SK-N-MC (cell line): ENCODE measurements around the gene FN1.

Experiments used
- DNase-seq: peaks from one replicate; pipeline ENCODE4 v3.0.0-alpha.2; 2011; ENCODE audit warnings: low read depth, low spot score
- H3K27ac ChIP-seq: fragments of 200-600 bp; sonication (generic); 2 replicates; pipeline ENCODE4 v1.5.1; 2016; ENCODE audit warnings: mixed run types
- H3K36me3 ChIP-seq: fragments of 200-600 bp; sonication (generic); 2 replicates; pipeline ENCODE4 v1.6.1; 2017; ENCODE audit warnings: antibody characterized with exemption, low read length, mixed read lengths; ENCODE audit not compliant: insufficient read depth
- H3K4me3 ChIP-seq: fragments of 200-600 bp; sonication (generic); 2 replicates; pipeline ENCODE4 v1.5.1; 2016
- H3K9ac ChIP-seq: fragments of 200-600 bp; sonication (generic); 2 replicates; pipeline ENCODE4 v1.8.0; 2017; ENCODE audit warnings: mixed run types, mixed read lengths; ENCODE audit not compliant: insufficient read length
- H3K9me3 ChIP-seq: fragments of 200-600 bp; sonication (generic); 2 replicates; pipeline ENCODE4 v1.6.1; 2017; ENCODE audit warnings: low read depth, mild to moderate bottlenecking, antibody characterized with exemption, low read length, moderate library complexity, mixed read lengths
- EZH2 ChIP-seq: fragments of 200-600 bp; sonication (generic); IDR thresholded peaks from one replicate; pipeline ENCODE4 v1.6.1; 2017; ENCODE audit warnings: antibody characterized with exemption
- FOXP2 ChIP-seq: optimal IDR thresholded peaks from 2 replicates; pipeline ENCODE3; 2011; ENCODE audit warnings: mild to moderate bottlenecking, moderate library complexity; ENCODE audit not compliant: insufficient read depth; ENCODE audit errors: extremely low read length, control extremely low read depth
- POLR2AphosphoS5 ChIP-seq: IDR thresholded peaks from 2 replicates; pipeline ENCODE4 v1.6.1; 2012; ENCODE audit warnings: mild to moderate bottlenecking, low read depth, low read length, borderline replicate concordance

The FN1 gene

GRCh38 chr2:215429424-215429823, 6.4 kb downstream of the FN1 start:
- TF ChIP-seq EZH2 (no peak), FOXP2 (no peak), POLR2AphosphoS5 (no peak)
- no peaks in the 10 kb centered on the region for H3K9me3 ChIP-seq
- peaks cover 75% of the 10 kb centered on the region for H3K36me3 ChIP-seq
- H3K27ac ChIP-seq: no peak overlapping the region
- H3K4me3 ChIP-seq: no peak overlapping the region
- H3K9ac ChIP-seq: no peak overlapping the region
- no peak for DNase-seq

DNA sequence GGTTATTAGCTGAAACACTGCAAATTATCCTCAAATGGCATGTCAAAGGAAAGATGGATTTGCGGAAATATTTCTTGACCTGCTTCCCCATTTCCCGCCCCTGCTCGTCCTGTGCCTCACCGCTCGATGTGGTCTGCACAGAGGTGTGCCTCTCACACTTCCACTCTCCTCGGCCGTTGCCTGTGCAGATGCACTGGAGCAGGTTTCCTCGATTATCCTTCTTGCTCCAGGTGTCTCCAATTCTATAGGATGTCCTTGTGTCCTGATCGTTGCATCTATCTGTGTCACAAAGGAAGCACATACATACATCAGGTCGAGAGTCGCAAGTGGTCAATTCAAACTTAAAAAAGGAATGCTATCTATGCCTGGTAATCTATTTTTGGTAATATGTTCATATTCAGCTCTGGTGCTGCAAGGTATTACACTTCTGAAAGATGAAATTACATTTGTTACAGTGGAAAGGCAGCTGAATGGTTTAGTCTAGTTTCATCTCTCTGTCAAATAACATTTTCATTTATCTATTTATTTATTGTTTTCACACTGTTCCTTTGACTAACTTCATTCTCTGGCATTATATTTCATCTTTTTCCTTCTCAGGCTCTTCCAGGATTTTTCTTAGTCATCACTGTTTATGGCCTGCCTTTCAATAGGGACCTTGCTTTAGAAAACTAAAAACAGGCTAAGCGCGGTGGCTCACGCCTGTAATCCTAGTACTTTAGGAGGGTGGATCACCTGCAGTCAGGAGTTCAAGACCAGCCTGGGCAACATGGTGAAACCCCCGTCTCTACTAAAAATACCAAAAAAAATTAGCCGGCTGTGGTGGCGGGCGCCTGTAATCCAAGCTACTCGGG, 7.6 kb downstream of the FN1 start:
- Histone ChIP-seq H3K36me3 (peaks cover 86% of the 10 kb centered on the region), H3K9me3 (no peaks in the 10 kb centered on the region), H3K27ac (no peak overlapping the region), H3K4me3 (no peak overlapping the region), H3K9ac (no peak overlapping the region)
- DNase-seq: no peak
- TF ChIP-seq POLR2AphosphoS5 (no peak), EZH2 (no peak), FOXP2 (no peak)

GRCh38 chr2:215427585-215427984, 8.3 kb downstream of the FN1 start:
- Histone ChIP-seq H3K36me3 (peaks cover 84% of the 10 kb centered on the region), H3K9me3 (no peaks in the 10 kb centered on the region), H3K9ac (no peak overlapping the region), H3K27ac (no peak overlapping the region), H3K4me3 (no peak overlapping the region)
- no peak for TF ChIP-seq FOXP2
- TF ChIP-seq POLR2AphosphoS5: no peak
- no peak for TF ChIP-seq EZH2
- no peak for DNase-seq

- H3K36me3 ChIP-seq: peaks cover 86% of the 10 kb centered on the region
- no peak for DNase-seq
- TF ChIP-seq FOXP2 (no peak), EZH2 (no peak), POLR2AphosphoS5 (no peak)
- no peaks in the 10 kb centered on the region for H3K9me3 ChIP-seq
- H3K9ac ChIP-seq: no peak overlapping the region
- H3K27ac ChIP-seq: no peak overlapping the region
- no peak overlapping the region for H3K4me3 ChIP-seq
Measured at GRCh38 chr2:215425021-215425782, 10.7 kb downstream of the FN1 start.

- DNase-seq: no peak
- TF ChIP-seq POLR2AphosphoS5 (no peak), EZH2 (no peak), FOXP2 (no peak)
- H3K4me3 ChIP-seq: no peak overlapping the region
- H3K27ac ChIP-seq: no peak overlapping the region
- H3K9me3 ChIP-seq: no peaks in the 10 kb centered on the region
- no peak overlapping the region for H3K9ac ChIP-seq
- peaks cover 81% of the 10 kb centered on the region for H3K36me3 ChIP-seq
Measured at GRCh38 chr2:215423928-215424540, 11.8 kb downstream of the FN1 start.

GRCh38 chr2:215423234-215423633, 12.6 kb downstream of the FN1 start:
- no peak for TF ChIP-seq FOXP2
- TF ChIP-seq EZH2: no peak
- no peak for TF ChIP-seq POLR2AphosphoS5
- H3K27ac ChIP-seq: no peak overlapping the region
- H3K36me3 ChIP-seq: peaks cover 81% of the 10 kb centered on the region
- no peak overlapping the region for H3K9ac ChIP-seq
- H3K9me3 ChIP-seq: no peaks in the 10 kb centered on the region
- no peak overlapping the region for H3K4me3 ChIP-seq
- DNase-seq: no peak

DNA sequence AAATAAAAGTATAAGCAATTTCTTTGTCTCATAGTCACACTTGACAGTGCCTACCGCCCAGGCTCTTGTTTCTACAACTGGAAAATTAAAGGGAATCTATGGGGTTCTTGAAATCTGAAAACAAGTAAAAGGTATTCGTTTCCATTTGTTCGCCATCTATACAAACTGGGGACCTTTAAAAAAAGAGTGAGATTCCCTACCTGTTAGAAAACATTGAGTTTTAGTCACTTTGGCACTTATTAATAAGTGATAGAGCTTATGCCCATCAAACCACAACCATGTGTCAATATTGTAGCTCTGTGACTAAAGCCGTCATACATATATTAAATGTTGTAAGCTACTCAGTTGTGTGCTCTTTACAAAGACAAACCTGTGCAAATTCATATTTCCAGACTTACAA, 13.2 kb downstream of the FN1 start:
- H3K36me3 ChIP-seq: peaks cover 79% of the 10 kb centered on the region
- DNase-seq: no peak
- no peak overlapping the region for H3K27ac ChIP-seq
- H3K4me3 ChIP-seq: no peak overlapping the region
- no peak overlapping the region for H3K9ac ChIP-seq
- TF ChIP-seq EZH2: no peak
- TF ChIP-seq POLR2AphosphoS5: no peak
- no peak for TF ChIP-seq FOXP2
- H3K9me3 ChIP-seq: no peaks in the 10 kb centered on the region

DNA sequence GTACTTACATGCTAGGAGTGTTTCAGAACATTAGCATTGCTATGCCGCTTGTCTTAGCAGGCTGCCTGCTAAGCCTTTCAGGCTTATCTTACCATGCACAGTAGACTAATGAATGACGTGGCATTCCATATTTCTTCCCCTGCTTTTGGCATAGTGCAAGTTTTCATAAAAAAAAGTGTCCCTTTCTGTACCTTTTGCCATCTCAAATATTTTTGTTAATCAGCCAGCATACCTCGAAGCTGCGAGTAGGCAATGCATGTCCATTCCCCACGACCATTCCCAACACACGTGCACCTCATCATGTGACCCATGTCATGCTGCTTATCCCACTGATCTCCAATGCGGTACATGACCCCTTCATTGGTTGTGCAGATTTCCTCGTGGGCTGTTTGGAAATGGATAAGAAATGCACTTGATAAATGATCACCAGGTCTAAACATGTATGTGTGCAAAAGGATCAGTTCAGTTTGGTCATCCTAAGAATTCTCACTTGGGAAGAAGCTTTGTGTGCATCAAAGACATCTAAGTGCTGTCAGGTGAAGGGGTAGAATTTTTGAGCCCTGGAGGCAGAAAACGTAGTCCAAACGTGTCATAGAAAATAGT, 13.9 kb downstream of the FN1 start:
- no peak for DNase-seq
- TF ChIP-seq POLR2AphosphoS5 (no peak), EZH2 (no peak), FOXP2 (no peak)
- H3K27ac ChIP-seq: no peak overlapping the region
- H3K9ac ChIP-seq: no peak overlapping the region
- no peak overlapping the region for H3K4me3 ChIP-seq
- H3K9me3 ChIP-seq: no peaks in the 10 kb centered on the region
- peaks cover 72% of the 10 kb centered on the region for H3K36me3 ChIP-seq

GRCh38 chr2:215420471-215420935, 15.4 kb downstream of the FN1 start:
- H3K4me3 ChIP-seq: no peak overlapping the region
- no peak overlapping the region for H3K9ac ChIP-seq
- H3K36me3 ChIP-seq: peaks cover 69% of the 10 kb centered on the region
- TF ChIP-seq FOXP2: no peak
- no peak for TF ChIP-seq POLR2AphosphoS5
- no peak for TF ChIP-seq EZH2
- DNase-seq: no peak
- H3K9me3 ChIP-seq: no peaks in the 10 kb centered on the region
- no peak overlapping the region for H3K27ac ChIP-seq
